Activated gamma-delta T cell treated with anti-CD3 and anti-CD28 coated beads, Interleukin-2, amount 50 U/mL, for 16 hours (primary cell): Measurements from ENCODE around the gene MALL.
"Not testable (repeated sequence)": the region's sequence is repeated elsewhere in the genome, so short reads cannot be mapped to it uniquely, and the experiment has no call there.

Experiments used
- DNase-seq: peaks from one replicate; pipeline ENCODE4 v3.0.0-alpha.2; 2020; ENCODE audit warnings: low read depth

MALL gene

GRCh38 chr2:110097506-110098220, 18.0 kb downstream of the MALL start:
- no peak for DNase-seq

GRCh38 chr2:110095994-110096633, 19.5 kb downstream of the MALL start:
- no peak for DNase-seq

GRCh38 chr2:110094884-110095534, 20.6 kb downstream of the MALL start:
- DNase-seq = not testable (repeated sequence)

DNA sequence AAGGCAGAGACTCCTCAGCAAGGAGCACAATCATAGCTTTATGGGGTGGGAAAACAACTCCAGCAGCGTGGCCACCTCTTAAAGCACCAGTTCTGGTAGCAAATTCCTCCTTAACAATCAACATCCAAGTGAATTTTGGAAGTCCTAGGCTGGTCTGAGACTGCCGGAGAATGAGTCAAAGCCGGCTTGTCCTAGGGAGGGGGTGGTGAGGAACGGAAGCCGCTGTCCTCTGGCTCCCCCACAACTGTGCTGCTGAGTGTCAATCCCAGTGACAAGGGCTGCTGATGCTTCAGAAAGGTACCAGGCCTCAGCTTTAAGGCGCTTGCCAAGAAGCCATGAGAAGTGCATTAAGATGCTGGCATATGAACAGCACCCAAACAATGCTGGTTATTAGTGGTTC, 21.7 kb downstream of the MALL start:
- not testable (repeated sequence) for DNase-seq

DNA sequence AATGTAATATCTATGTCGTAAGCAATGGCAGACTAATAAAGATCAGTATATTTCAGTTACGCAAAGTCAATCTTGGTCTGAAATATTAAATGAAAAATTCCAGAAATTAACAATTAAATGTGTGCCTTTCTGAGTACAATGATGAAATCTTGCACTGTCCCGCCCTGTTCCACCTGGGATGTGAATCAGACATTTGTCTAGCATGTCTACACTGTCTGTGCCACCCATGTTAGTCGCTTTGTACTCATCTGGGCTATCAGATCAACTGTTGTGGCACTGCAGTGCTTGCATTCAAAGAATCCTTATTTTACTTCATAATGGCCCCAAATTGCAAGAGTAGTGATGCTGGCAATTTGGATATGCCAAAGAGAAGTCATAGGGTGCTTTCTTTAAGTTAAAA, 25.5 kb downstream of the MALL start:
- not testable (repeated sequence) for DNase-seq

DNA sequence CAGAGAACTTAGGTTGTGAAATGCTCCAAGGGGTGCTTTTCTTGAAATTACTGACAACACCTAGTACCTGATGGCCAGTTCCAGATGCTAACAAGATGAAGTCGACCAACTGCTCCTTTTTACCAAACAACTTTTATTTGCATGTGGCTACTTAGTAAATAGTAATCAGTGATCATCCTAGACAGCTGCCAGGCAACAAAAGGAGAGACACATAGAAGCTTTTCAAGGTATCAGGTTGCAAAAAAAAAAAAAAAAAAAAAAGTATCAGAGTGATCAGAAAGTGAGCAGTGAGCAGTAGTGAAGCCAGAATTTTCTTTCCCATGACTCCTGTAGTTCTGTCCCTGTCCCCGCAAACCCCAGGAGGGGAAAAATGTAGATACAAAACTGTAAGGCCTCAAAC, 31.9 kb downstream of the MALL start:
- not testable (repeated sequence) for DNase-seq

- DNase-seq = not testable (repeated sequence)
Observed at GRCh38 chr2:110083162-110083561, 32.5 kb downstream of the MALL start.

- not testable (repeated sequence) for DNase-seq
Observed at GRCh38 chr2:110078104-110078503, 37.5 kb downstream of the MALL start.

DNA sequence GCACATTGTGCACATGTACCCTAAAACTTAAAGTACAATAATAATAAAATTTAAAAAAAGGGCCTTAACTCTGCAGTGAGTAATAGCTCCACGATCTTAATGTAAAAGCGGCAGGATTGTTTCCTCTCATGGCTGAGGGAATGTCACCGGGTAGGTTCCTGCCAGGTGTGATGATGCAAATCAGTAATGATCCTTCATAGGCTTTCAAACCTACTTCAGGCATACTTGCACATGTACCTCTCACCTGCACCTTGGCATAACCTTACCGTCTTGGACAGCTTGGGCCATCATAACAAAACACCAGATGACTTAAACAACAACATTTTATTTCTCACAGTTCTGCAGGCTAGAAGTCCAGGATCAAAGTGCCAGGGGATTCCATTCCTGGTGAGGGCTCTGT, 39.7 kb downstream of the MALL start:
- not testable (repeated sequence) for DNase-seq

GRCh38 chr2:110069869-110070268, 45.8 kb downstream of the MALL start:
- not testable (repeated sequence) for DNase-seq

DNA sequence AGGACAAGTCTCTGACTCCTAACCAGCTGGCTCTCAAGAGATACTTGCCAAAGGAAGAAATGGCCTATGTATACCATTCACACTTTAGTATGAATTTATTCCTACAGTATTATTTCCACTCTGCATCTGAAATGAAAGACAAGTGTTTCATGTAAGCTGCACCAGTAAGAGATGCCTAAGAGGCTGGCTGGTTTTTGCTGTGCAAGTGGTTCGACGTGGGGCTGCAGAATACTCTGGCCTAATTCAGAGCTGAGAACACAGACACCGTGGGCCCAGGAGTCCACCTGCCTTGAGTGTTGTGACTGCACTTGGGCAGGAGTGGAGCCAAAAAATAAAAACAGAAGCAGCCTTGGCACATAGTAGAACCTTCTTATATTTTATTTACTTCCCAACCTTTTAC, 47.5 kb downstream of the MALL start:
- not testable (repeated sequence) for DNase-seq

GRCh38 chr2:110062332-110062731, 53.3 kb downstream of the MALL start:
- DNase-seq = not testable (repeated sequence)

DNA sequence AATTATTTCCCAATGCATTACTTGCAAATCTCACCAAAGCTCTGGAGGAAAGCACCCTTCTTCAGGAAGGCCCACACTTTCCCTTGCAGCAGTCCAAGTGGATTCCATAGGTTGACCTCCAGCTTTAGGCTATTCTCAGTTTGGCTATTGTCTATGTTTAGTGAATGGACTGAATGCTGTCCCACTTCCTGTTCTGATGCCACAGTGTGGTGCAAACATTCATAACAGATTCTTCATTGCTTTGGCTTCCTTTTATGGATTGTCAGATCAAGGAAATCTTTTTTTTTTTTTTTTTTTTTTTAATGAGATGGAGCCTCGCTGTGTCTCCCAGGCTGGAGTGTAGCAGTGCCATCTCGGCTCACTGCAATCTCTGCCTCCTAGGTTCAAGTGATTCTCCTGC, 55.1 kb downstream of the MALL start:
- DNase-seq = not testable (repeated sequence)

- DNase-seq = not testable (repeated sequence)
Observed at GRCh38 chr2:110059694-110060358, 55.8 kb downstream of the MALL start.

GRCh38 chr2:110059009-110059693, 56.5 kb downstream of the MALL start:
- not testable (repeated sequence) for DNase-seq

DNA sequence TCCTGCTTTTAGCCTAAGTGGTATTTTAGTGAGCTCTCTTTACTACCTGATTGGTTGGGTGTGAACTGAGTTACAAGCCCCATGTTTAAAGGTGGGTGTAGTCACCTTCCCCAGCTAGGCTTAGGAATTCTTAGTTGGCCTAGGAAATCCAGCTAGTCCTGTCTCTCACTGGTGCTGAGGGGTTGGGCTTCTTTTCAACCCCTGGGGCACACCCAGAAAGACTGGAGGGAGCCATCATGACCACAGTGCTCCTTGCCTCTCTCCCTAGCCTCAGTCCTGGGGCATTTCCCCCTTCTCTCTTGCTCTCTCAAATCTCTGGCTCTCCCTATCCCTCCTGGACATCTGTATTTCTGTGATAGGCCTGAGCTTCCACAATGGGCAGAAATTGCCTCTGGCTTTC, 57.6 kb downstream of the MALL start:
- not testable (repeated sequence) for DNase-seq

- not testable (repeated sequence) for DNase-seq
Observed at GRCh38 chr2:110055819-110056408, 59.7 kb downstream of the MALL start.

DNA sequence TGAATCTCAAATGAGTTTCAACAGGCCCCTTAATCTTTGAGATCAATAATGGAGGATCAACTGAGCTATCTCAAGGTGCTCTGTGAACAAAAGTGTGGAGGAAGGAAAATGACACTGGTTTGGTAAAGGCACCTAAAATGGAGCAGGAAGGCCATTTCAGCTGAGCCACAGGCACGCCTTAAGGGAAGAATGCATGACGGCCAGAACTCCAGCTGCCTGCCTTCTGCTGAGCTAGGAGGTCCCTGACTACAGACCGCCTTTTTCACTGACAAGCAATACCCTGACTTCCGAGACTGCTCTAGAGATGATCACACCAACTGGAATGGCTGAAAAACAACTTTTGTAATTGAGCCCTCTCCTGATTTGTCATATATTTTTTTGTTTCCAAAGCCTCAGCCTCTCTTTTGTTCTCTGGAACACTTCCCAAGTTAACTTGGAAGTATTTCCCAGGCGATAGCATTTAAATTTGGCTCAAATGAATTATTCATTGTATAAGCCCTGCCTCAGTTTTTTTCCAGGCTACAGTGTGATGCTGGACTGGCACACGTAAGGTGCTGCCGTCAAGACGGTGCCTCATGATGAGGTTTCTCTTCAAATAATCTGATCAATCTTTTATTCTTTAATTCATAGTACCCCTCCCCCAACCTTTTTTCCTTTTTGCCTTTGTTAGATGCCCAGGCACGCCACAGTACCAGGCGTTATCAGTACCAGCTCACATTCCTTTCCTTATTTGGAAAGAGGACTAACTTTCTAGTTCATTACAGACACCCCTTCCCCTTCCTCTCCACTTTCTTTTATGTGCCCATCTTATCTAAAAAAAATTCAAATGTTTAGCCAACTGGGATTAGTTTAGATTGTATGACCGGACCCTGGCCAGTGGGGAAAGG, 60.9 kb downstream of the MALL start:
- DNase-seq = not testable (repeated sequence)

GRCh38 chr2:110053688-110054087, 61.9 kb downstream of the MALL start:
- not testable (repeated sequence) for DNase-seq

DNA sequence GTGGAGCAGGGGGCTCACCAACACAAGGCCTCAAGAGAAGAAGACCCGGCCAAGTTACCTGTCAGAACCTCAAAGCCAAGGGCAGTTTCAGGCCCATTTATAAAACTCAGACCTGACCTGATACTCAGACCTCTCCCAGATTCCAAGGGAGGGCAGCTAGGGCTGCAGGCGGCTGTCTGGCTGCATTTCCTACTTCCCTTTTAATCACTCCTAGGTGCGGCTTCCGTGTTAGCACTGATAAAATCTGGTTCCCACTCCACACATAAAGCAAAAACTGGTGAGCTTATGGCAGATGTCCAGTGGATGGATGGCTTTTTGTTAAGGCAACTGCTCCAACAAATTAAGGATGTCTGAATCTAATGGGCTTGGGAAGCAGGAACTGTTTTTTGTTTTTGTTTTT, 63.5 kb downstream of the MALL start:
- not testable (repeated sequence) for DNase-seq
